K562 (cell line): ENCODE data around the gene TREM2. TPM values are rescaled to one million over a fixed set of nuclear protein-coding genes. Genes with fewer than 3 reads are reported as not detected.
A peak's percentile ranks its signal among the peaks of the same experiment; 100 is the strongest.

Experiments
- ATAC-seq: fragments of 200-7000 bp; cut with Tn5 transposase; 3 replicates; pipeline ENCODE4 v1.9.1; 2020; ENCODE audit warnings: moderate library complexity
- BruUV-seq: library from RNA; stranded (reverse); fragments of 400-500 nt; replicated peaks from 2 replicates; lab custom pipeline; 2021; lab: Mats Ljungman, UMichigan
- CTCF ChIA-PET: fragments of 300-600 bp; formaldehyde crosslinking; extraction: SDS; loops from one replicate; lab custom pipeline; 2021; ENCODE audit warnings: low intra/inter-chr PET ratio; lab: Yijun Ruan, JAX
- POLR2A ChIA-PET: fragments of 300-600, 350-650 bp; sonication (Branson Sonifier 250); formaldehyde crosslinking; extraction: SDS; loops from one replicate; lab custom pipeline; 2021; ENCODE audit warnings: antibody characterized with exemption, inconsistent platforms; lab: Yijun Ruan, JAX
- DNase-seq, 4 experiments: peaks; one replicate each; pipeline versions ENCODE4 v3.0.0 to v3.0.0-alpha.2; 2011 to 2018; ENCODE audit warnings: low spot score in 3 of 4, mixed read lengths in 3 of 4; ENCODE audit errors: extremely low read depth in 1 of 4
- FAIRE-seq: peaks from 2 replicates; lab custom pipeline; 2011; peaks lifted over from hg19 to GRCh38; lab: Jason Lieb, UNC
- H2AFZ ChIP-seq: 2 replicates; pipeline ENCODE4 v1.6.0; 2011; ENCODE audit warnings: low read depth, low read length, control low read depth, inconsistent platforms
- H3K27ac ChIP-seq: fragments of 200-600 bp; 3 replicates; pipeline ENCODE4 v1.8.0; 2011; ENCODE audit warnings: low read depth, mild to moderate bottlenecking, control low read depth, inconsistent platforms, low read length, moderate library complexity, mixed read lengths; ENCODE audit errors: extremely low read depth
- H3K27me3 ChIP-seq, 2 experiments: fragments of 300-600 bp in 1 of 2; 2 replicates in 1 of 2; 3 replicates in 1 of 2; pipeline versions ENCODE4 v1.6.0 to v1.8.0; 2011; ENCODE audit warnings: inconsistent platforms in 2 of 2, low read length in 2 of 2, mild to moderate bottlenecking in 1 of 2, mixed read lengths in 1 of 2, moderate library complexity in 1 of 2; ENCODE audit not compliant: control insufficient read depth in 2 of 2, insufficient read depth in 2 of 2
- H3K36me3 ChIP-seq: fragments of 300-600 bp; 3 replicates; pipeline ENCODE4 v1.8.0; 2011; ENCODE audit warnings: mild to moderate bottlenecking, low read length, inconsistent platforms; ENCODE audit not compliant: control insufficient read depth, insufficient read depth
- H3K4me1 ChIP-seq, 2 experiments: fragments of 200-600 bp in 1 of 2; replicated peaks in 1 of 2; 2 replicates in 1 of 2; 3 replicates in 1 of 2; pipeline versions ENCODE4 v1.5.1 to v1.8.0; 2011; ENCODE audit warnings: inconsistent platforms in 2 of 2, low read length in 2 of 2, mild to moderate bottlenecking in 1 of 2, mixed read lengths in 1 of 2, moderate library complexity in 1 of 2; ENCODE audit not compliant: control insufficient read depth in 2 of 2, insufficient read depth in 2 of 2
- H3K4me2 ChIP-seq: 2 replicates; pipeline ENCODE4 v1.6.1; 2011; ENCODE audit warnings: low read length, control low read depth, inconsistent platforms, mixed read lengths; ENCODE audit not compliant: insufficient read depth
- H3K4me3 ChIP-seq: fragments of 200-600 bp; sonication (generic), shearing (Covaris generic); 2 replicates; pipeline ENCODE4 v1.5.1; 2016; ENCODE audit warnings: control low read depth, inconsistent platforms
- H3K79me2 ChIP-seq: fragments of 200-600 bp; 3 replicates; pipeline ENCODE4 v1.8.0; 2011; ENCODE audit warnings: low read length, inconsistent platforms; ENCODE audit not compliant: control insufficient read depth, insufficient read depth
- H3K9ac ChIP-seq, 2 experiments: 2 replicates each; pipeline versions ENCODE4 v1.6.0 to v1.6.1; 2011; ENCODE audit warnings: low read depth in 2 of 2, low read length in 2 of 2, control low read depth in 1 of 2, inconsistent platforms in 1 of 2, mild to moderate bottlenecking in 1 of 2, mixed read lengths in 1 of 2; ENCODE audit not compliant: insufficient read depth in 1 of 2
- H3K9me1 ChIP-seq: one replicate; pipeline ENCODE4 v1.6.0; 2011; ENCODE audit warnings: inconsistent platforms, mild to moderate bottlenecking, low read length, moderate library complexity; ENCODE audit not compliant: control insufficient read depth, insufficient read depth
- H3K9me3 ChIP-seq: replicated peaks from 2 replicates; pipeline ENCODE4 v1.5.1; 2011; ENCODE audit warnings: low read depth, low read length, inconsistent platforms; ENCODE audit not compliant: control insufficient read depth, insufficient read depth
- H4K20me1 ChIP-seq: replicated peaks from 2 replicates; pipeline ENCODE4 v1.6.1; 2011; ENCODE audit warnings: low read length, inconsistent platforms, mixed read lengths; ENCODE audit not compliant: control insufficient read depth, insufficient read depth
- CEBPG ChIP-seq, 3 experiments: fragments of 200-800 bp in 1 of 3; sonication (Bioruptor generic) in 1 of 3; sonication (generic) in 1 of 3; formaldehyde crosslinking in 1 of 3; IDR thresholded peaks in 2 of 3; conservative IDR thresholded peaks in 1 of 3; 2 replicates each; pipeline versions ENCODE4 v1.6.1 to v1.8.0; 2016 to 2022; ENCODE audit warnings: missing compliant biosample characterization in 2 of 3, missing genetic modification characterization in 2 of 3, mild to moderate bottlenecking in 1 of 3, missing genetic modification reagents in 1 of 3
- HDAC2 ChIP-seq: fragments of 450-650 bp; IDR thresholded peaks from 2 replicates; pipeline ENCODE4 v1.6.1; 2016; ENCODE audit warnings: mild to moderate bottlenecking
- NELFE ChIP-seq: IDR thresholded peaks from 2 replicates; pipeline ENCODE4 v1.6.1; 2011; ENCODE audit warnings: mild to moderate bottlenecking; ENCODE audit not compliant: insufficient read depth, insufficient read length
- ZNF347 ChIP-seq: fragments of 450-650 bp; formaldehyde crosslinking; IDR thresholded peaks from 2 replicates; pipeline ENCODE4 v1.4.0; 2020; ENCODE audit warnings: low read depth, mild to moderate bottlenecking, moderate library complexity
- ZNF41 ChIP-seq: fragments of 250-450 bp; sonication (Bioruptor Pico); conservative IDR thresholded peaks from 2 replicates; pipeline ENCODE4 v1.4.0; 2020; ENCODE audit warnings: mild to moderate bottlenecking
- ZNF551 ChIP-seq: fragments of 250-450 bp; sonication (Bioruptor Pico); IDR thresholded peaks from 2 replicates; pipeline ENCODE4 v1.5.0; 2021; ENCODE audit warnings: mild to moderate bottlenecking, moderate library complexity
- WGBS: fragments of 100-300 bp; shearing (Covaris generic); methylation state at CpG from one replicate; pipeline ENCODE4 v1.1.6; 2016; ENCODE audit warnings: low coverage, mixed read lengths; ENCODE audit not compliant: insufficient coverage; ENCODE audit errors: missing lambda C conversion rate; 5-methylcytosine and 5-hydroxymethylcytosine counted together
- in situ Hi-C: fragments of 300-500 bp; cut with MboI; formaldehyde crosslinking; loops from 4 replicates; pipeline ENCODE4 v1.15.0; 2018; ENCODE audit warnings: inconsistent platforms, mixed read lengths
- intact Hi-C: fragments of 100-400 bp; cut with micrococcal nuclease; formaldehyde crosslinking; loops from 2 replicates; pipeline ENCODE4 v1.14.2; 2022
- polyA plus RNA-seq, 8 experiments: library from polyadenylated mRNA; depleted of rRNA in 4 of 8; stranded (reverse) in 5 of 8; unstranded in 3 of 8; fragments of >200 nt; fragmentation: Nextera tagmentation in 2 of 8; fragmentation: Illumina TruSeq in 1 of 8; extraction: Ambion mirVana in 2 of 8; extraction: Trizol in 1 of 8; gene quantifications; 2 replicates each; pipeline versions ENCODE4 v1.2.1 to v1.2.3, GENCODE V29; 2011 to 2014; ENCODE audit warnings: inconsistent platforms in 1 of 8, missing spikeins in 1 of 8
- total RNA-seq, 7 experiments: library from RNA; depleted of rRNA in 6 of 7; stranded (reverse); fragments of >200 nt in 6 of 7; fragmentation: Illumina TruSeq in 2 of 7; extraction: Trizol in 2 of 7; gene quantifications; 2 replicates each; pipeline versions ENCODE4 v1.2.1 to v1.2.3, GENCODE V29; 2011 to 2021; ENCODE audit warnings: low replicate concordance in 1 of 7
- TF ChIP-seq, protein P1 (sequence below), 2 experiments: fragments of 450-650 bp in 1 of 2; sonication (generic) in 1 of 2; formaldehyde crosslinking in 1 of 2; IDR thresholded peaks in 1 of 2; conservative IDR thresholded peaks in 1 of 2; 2 replicates each; pipeline versions ENCODE4 v1.6.1 to v1.8.1; 2016 to 2023; ENCODE audit warnings: mild to moderate bottlenecking in 2 of 2, moderate library complexity in 2 of 2, inconsistent platforms in 1 of 2, missing genetic modification reagents in 1 of 2

TREM2 gene
- total and polyA plus RNA-seq, 9 of the 15 experiments (the other 6 are each of a cell fraction or from before 2014, with no cell fraction given) = not detected

- TF ChIP-seq NELFE (no peak), ZNF551 (CRISPR knock-in tag) (no peak), ZNF41 (no peak), CEBPG (CRISPR knock-in tag; IDR thresholded peaks at IDR 0.05) (no peak), CEBPG (tag; conservative IDR thresholded peaks at IDR 0.05 in 1 of 2, IDR thresholded peaks at IDR 0.05 in 1 of 2) (peak in 1 of 2 experiments; percentile 33; a peak in 1 of 4 replicates), HDAC2 (no peak), ZNF347 (no peak)
- TF ChIP-seq, protein P1, sequence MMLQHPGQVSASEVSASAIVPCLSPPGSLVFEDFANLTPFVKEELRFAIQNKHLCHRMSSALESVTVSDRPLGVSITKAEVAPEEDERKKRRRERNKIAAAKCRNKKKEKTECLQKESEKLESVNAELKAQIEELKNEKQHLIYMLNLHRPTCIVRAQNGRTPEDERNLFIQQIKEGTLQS (IDR thresholded peaks at IDR 0.05) = 0 out of 2 replicates have a peak, but pooled peaks have one; percentile 16
- TF ChIP-seq, protein P1 (CRISPR knock-in tag; conservative IDR thresholded peaks at IDR 0.05) = no peak
- peaks cover 0 to 19% of the 10 kb centered on the region in 2 experiments; a peak in 3 of 5 replicates for H3K27me3 ChIP-seq
- POLR2A ChIA-PET = interaction anchor here (0.8 kb wide), 1 partner anchor 863 kb away, joined by 3 read pairs; no protein-coding TSS in a partner anchor
These were observed 12.2 kb upstream of the TREM2 start for GRCh38 chr6:41175084-41175483.

More at GRCh38 chr6:41175084-41175483, 12.2 kb upstream of the TREM2 start:
- CTCF ChIA-PET = no interaction called here
- Histone ChIP-seq H3K79me2 (no peaks in the 10 kb centered on the region), H2AFZ (no peak overlapping the region), H3K9me1 (no peaks in the 10 kb centered on the region), H3K27ac (no peak overlapping the region), H3K36me3 (no peaks in the 10 kb centered on the region), H3K4me2 (no peak overlapping the region), H3K4me1 (no peaks in the 10 kb centered on the region; a peak in 1 of 5 replicates), H3K4me3 (no peak overlapping the region), H3K9ac (no peak overlapping the region), H3K9me3 (no peaks in the 10 kb centered on the region), H4K20me1 (peaks cover 4% of the 10 kb centered on the region; the same call in 1 of the 2 replicates)
- BruUV-seq = no TSS peak
- ATAC-seq (no peak), FAIRE-seq (no peak), DNase-seq (no peak)
- WGBS = 10% methylated on average over 1 of the region's 1 CpG
- in situ Hi-C loops (no loop called here), intact Hi-C loops (no loop called here)
